ENCODE measurements around the gene SMARCAL1.
A peak's percentile ranks its signal among the peaks of the same experiment; 100 is the strongest.
"Not testable (repeated sequence)": the region's sequence is repeated elsewhere in the genome, so short reads cannot be mapped to it uniquely, and the experiment has no call there.

SMARCAL1 gene

GRCh38 chr2:216370961-216371712 is 41.1 kb upstream of the SMARCAL1 start:
- ChIA-PET POLR2A (no interaction called here), CTCF (no interaction called here)
- no peak for DNase-seq (ENCODE audit: extremely low spot score)
- TF ChIP-seq CTCF (IDR thresholded peaks at IDR 0.05; ENCODE audit: control extremely low read depth, extremely low read depth, low read depth, missing control alignments) = no peak

GRCh38 chr2:216371721-216372702 is 40.3 kb upstream of the SMARCAL1 start, which contains the start of gene MARCHF4:
Gene MARCHF4, minus strand, starts transcription at chr2:216372483. Its CDS starts 2,223 bp downstream, at chr2:216370260.
- DNase-seq (ENCODE audit: extremely low spot score) = peak; percentile 64
- no peak for TF ChIP-seq CTCF (IDR thresholded peaks at IDR 0.05; ENCODE audit: control extremely low read depth, extremely low read depth, low read depth, missing control alignments)
- CTCF ChIA-PET = interaction anchor here (1.0 kb wide), 2 partner anchors 9 to 13 kb away, joined by 3 to 5 read pairs; no protein-coding TSS in a partner anchor
- POLR2A ChIA-PET = no interaction called here

- TF ChIP-seq CTCF (IDR thresholded peaks at IDR 0.05; ENCODE audit: control extremely low read depth, extremely low read depth, low read depth, missing control alignments) = no peak
- no peak for DNase-seq (ENCODE audit: extremely low spot score)
- POLR2A ChIA-PET = no interaction called here
- CTCF ChIA-PET = interaction anchor here (1.0 to 1.1 kb wide), 3 partner anchors 10 to 33 kb away, joined by 3 to 5 read pairs (median 3); no protein-coding TSS in a partner anchor
These were observed 39.5 kb upstream of the SMARCAL1 start for GRCh38 chr2:216372761-216373291.

GRCh38 chr2:216373896-216374295 is 38.4 kb upstream of the SMARCAL1 start:
- TF ChIP-seq CTCF (IDR thresholded peaks at IDR 0.05; ENCODE audit: control extremely low read depth, extremely low read depth, low read depth, missing control alignments) = no peak
- ChIA-PET CTCF (interaction anchor here (0.8 to 0.9 kb wide), 2 partner anchors 31 to 64 kb away, joined by 3 read pairs; no protein-coding TSS in a partner anchor), POLR2A (no interaction called here)
- DNase-seq (ENCODE audit: extremely low spot score) = no peak

GRCh38 chr2:216375286-216375685 is 37.0 kb upstream of the SMARCAL1 start:
- ChIA-PET POLR2A (no interaction called here), CTCF (interaction anchor here (0.7 to 1.5 kb wide), 3 partner anchors 11 to 23 kb away, joined by 3 to 4 read pairs (median 4); no protein-coding TSS in a partner anchor)
- no peak for DNase-seq (ENCODE audit: extremely low spot score)
- TF ChIP-seq CTCF (IDR thresholded peaks at IDR 0.05; ENCODE audit: control extremely low read depth, extremely low read depth, low read depth, missing control alignments) = no peak

- no peak for TF ChIP-seq CTCF (IDR thresholded peaks at IDR 0.05; ENCODE audit: control extremely low read depth, extremely low read depth, low read depth, missing control alignments)
- DNase-seq (ENCODE audit: extremely low spot score) = no peak
- POLR2A ChIA-PET = no interaction called here
- CTCF ChIA-PET = interaction anchor here (1.9 kb wide), 1 partner anchor 25 kb away, joined by 4 read pairs; no protein-coding TSS in a partner anchor
These were observed 32.3 kb upstream of the SMARCAL1 start for GRCh38 chr2:216379977-216380376.

GRCh38 chr2:216384409-216384808 is 27.9 kb upstream of the SMARCAL1 start:
- DNase-seq (ENCODE audit: extremely low spot score); POLR2A ChIA-PET: not testable (repeated sequence)
- CTCF ChIA-PET = interaction anchor here (1.1 kb wide), 1 partner anchor 12 kb away, joined by 3 read pairs; the partner anchor contains the start of gene MARCHF4

Data from GM10248 (cell line).